ENCODE data around the gene CDH4. TPM values are rescaled to one million over a fixed set of nuclear protein-coding genes. Genes with fewer than 3 reads are reported as not detected.

Gene CDH4
- total and polyA plus RNA-seq, 2 donors (not counting 3 experiments of a cell fraction or from before 2014, with no cell fraction given): 0.17 to 0.51 TPM

- BruUV-seq (replicated peaks): no TSS peak
- dilution Hi-C loops (cut with MboI; ENCODE audit: extremely low pct_ligation_motif_present, low sequenced_read_pairs): no loop called here
Measured at GRCh38 chr20:61776491-61777075, 524.5 kb downstream of the CDH4 start.

GRCh38 chr20:61777773-61778494 is 525.9 kb downstream of the CDH4 start:
- DNase-seq (ENCODE audit: low read depth, low spot score): no peak
- dilution Hi-C loops (cut with MboI; ENCODE audit: extremely low pct_ligation_motif_present, low sequenced_read_pairs): no loop called here
- CTCF ChIA-PET: no interaction called here
- no peak overlapping the region for H3K4me3 ChIP-seq (replicated peaks in 1 of 3; ENCODE audit: insufficient read depth in 1 of 3, low read depth in 1 of 3, low read length in 3 of 3)
- no peaks in the 10 kb centered on the region for H3K9me1 ChIP-seq (replicated peaks; ENCODE audit: control insufficient read depth, extremely low read depth, insufficient read depth, low read length)
- no peaks in the 10 kb centered on the region for H4K20me1 ChIP-seq (replicated peaks; ENCODE audit: control insufficient read depth, extremely low read depth, insufficient read depth, low read length)
- no peaks in the 10 kb centered on the region for H3K27me3 ChIP-seq (ENCODE audit: control insufficient read depth in 2 of 2, insufficient read depth in 2 of 2, low read length in 2 of 2)
- no peaks in the 10 kb centered on the region for H3K4me1 ChIP-seq (ENCODE audit: control insufficient read depth, extremely low read depth, insufficient read depth, low read length)
- intact Hi-C loops (cut with micrococcal nuclease): no loop called here
- no peak overlapping the region for H2AFZ ChIP-seq (ENCODE audit: low read depth, low read length)
- no peaks in the 10 kb centered on the region for H3K36me3 ChIP-seq (ENCODE audit: control insufficient read depth in 2 of 2, extremely low read depth in 1 of 2, insufficient read depth in 2 of 2, low read length in 2 of 2)
- no peak for FAIRE-seq
- H3K9ac ChIP-seq (replicated peaks; ENCODE audit: extremely low read depth, insufficient read depth, low read length): no peak overlapping the region
- BruUV-seq (replicated peaks): no TSS peak
- POLR2A ChIA-PET: no interaction called here
- TF ChIP-seq MAX (IDR thresholded peaks at IDR 0.05; ENCODE audit: insufficient read depth, insufficient read length) (no peak), POLR2A (IDR thresholded peaks at IDR 0.05; ENCODE audit: low read depth, low read length) (no peak), JUN (IDR thresholded peaks at IDR 0.05; ENCODE audit: borderline replicate concordance, insufficient read depth, insufficient read length, low read depth) (no peak), EZH2 (IDR thresholded peaks at IDR 0.05; ENCODE audit: borderline replicate concordance, low read depth, low read length, severe bottlenecking) (no peak)
- no peaks in the 10 kb centered on the region for H3K9me3 ChIP-seq (replicated peaks; ENCODE audit: control insufficient read depth, insufficient read depth, low read length)
- no peaks in the 10 kb centered on the region for H3K79me2 ChIP-seq (ENCODE audit: control insufficient read depth, insufficient read depth, low read length)
- H3K4me2 ChIP-seq (ENCODE audit: insufficient read depth, low read length): no peak overlapping the region
- H3K27ac ChIP-seq (ENCODE audit: insufficient read depth, low read depth, low read length): no peak overlapping the region

More at GRCh38 chr20:61776491-61777075, 524.5 kb downstream of the CDH4 start:
- DNase-seq (ENCODE audit: low read depth, low spot score) (no peak), FAIRE-seq (no peak)
- no peaks in the 10 kb centered on the region for H3K9me3 ChIP-seq (replicated peaks; ENCODE audit: control insufficient read depth, insufficient read depth, low read length)
- no peaks in the 10 kb centered on the region for H4K20me1 ChIP-seq (replicated peaks; ENCODE audit: control insufficient read depth, extremely low read depth, insufficient read depth, low read length)
- H3K36me3 ChIP-seq (ENCODE audit: control insufficient read depth in 2 of 2, extremely low read depth in 1 of 2, insufficient read depth in 2 of 2, low read length in 2 of 2): no peaks in the 10 kb centered on the region
- TF ChIP-seq JUN (IDR thresholded peaks at IDR 0.05; ENCODE audit: borderline replicate concordance, insufficient read depth, insufficient read length, low read depth) (no peak), GATA2 (IDR thresholded peaks at IDR 0.05; ENCODE audit: insufficient read depth, insufficient read length, low read depth, low read length) (no peak), MAX (IDR thresholded peaks at IDR 0.05; ENCODE audit: insufficient read depth, insufficient read length) (no peak), POLR2A (IDR thresholded peaks at IDR 0.05; ENCODE audit: low read depth, low read length) (no peak), FOS (IDR thresholded peaks at IDR 0.05; ENCODE audit: borderline replicate concordance, insufficient read depth, low read length) (no peak), POLR2AphosphoS5 (IDR thresholded peaks at IDR 0.05; ENCODE audit: insufficient read depth, low read depth, low read length) (no peak)
- no peaks in the 10 kb centered on the region for H3K79me2 ChIP-seq (ENCODE audit: control insufficient read depth, insufficient read depth, low read length)
- no peak overlapping the region for H3K9ac ChIP-seq (replicated peaks; ENCODE audit: extremely low read depth, insufficient read depth, low read length)
- ChIA-PET CTCF (no interaction called here), POLR2A (no interaction called here)
- intact Hi-C loops (cut with micrococcal nuclease): no loop called here
- no peak overlapping the region for H3K27ac ChIP-seq (ENCODE audit: insufficient read depth, low read depth, low read length)
- no peak overlapping the region for H3K4me3 ChIP-seq (replicated peaks in 1 of 3; ENCODE audit: insufficient read depth in 1 of 3, low read depth in 1 of 3, low read length in 3 of 3)
- H3K4me1 ChIP-seq (ENCODE audit: control insufficient read depth, extremely low read depth, insufficient read depth, low read length): no peaks in the 10 kb centered on the region
- H3K9me1 ChIP-seq (replicated peaks; ENCODE audit: control insufficient read depth, extremely low read depth, insufficient read depth, low read length): no peaks in the 10 kb centered on the region
- no peak overlapping the region for H2AFZ ChIP-seq (ENCODE audit: low read depth, low read length)
- H3K27me3 ChIP-seq (ENCODE audit: control insufficient read depth in 2 of 2, insufficient read depth in 2 of 2, low read length in 2 of 2): no peaks in the 10 kb centered on the region
- no peak overlapping the region for H3K4me2 ChIP-seq (ENCODE audit: insufficient read depth, low read length)

Data from endothelial cell of umbilical vein (primary cell).